SK-N-MC (cell line): ENCODE data around the gene CSNK1A1.

Source experiments
- EZH2 ChIP-seq: fragments of 200-600 bp; sonication (generic); IDR thresholded peaks from one replicate; pipeline ENCODE4 v1.6.1; 2017; ENCODE audit warnings: antibody characterized with exemption
- FOXP2 ChIP-seq: optimal IDR thresholded peaks from 2 replicates; pipeline ENCODE3; 2011; ENCODE audit warnings: mild to moderate bottlenecking, moderate library complexity; ENCODE audit not compliant: insufficient read depth; ENCODE audit errors: extremely low read length, control extremely low read depth
- POLR2AphosphoS5 ChIP-seq: IDR thresholded peaks from 2 replicates; pipeline ENCODE4 v1.6.1; 2012; ENCODE audit warnings: mild to moderate bottlenecking, low read depth, low read length, borderline replicate concordance

DNA sequence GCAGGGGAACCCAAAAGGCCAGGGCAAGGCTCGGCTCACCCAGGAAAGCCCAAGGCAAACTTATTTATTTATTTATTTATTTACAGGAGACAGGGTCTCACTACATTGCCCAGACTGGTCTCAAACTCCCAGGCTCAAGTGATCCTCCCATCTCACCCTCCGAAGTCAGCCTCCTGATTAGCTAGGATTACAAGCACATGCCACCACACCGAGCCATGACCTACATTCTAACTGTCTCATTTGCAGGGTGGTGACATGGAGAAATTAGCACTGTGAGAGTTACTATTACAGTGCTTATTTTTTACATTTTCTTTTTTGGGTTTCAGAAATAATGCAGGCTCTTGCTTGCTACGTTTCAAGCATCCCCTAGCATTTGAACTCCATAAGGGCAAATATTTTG lies 48.1 kb upstream of the CSNK1A1 start:
- TF ChIP-seq EZH2 (no peak), POLR2AphosphoS5 (no peak), FOXP2 (no peak)
